Keratinocyte (primary cell): ENCODE data around the gene SMTN.

ENCODE experiments used
- EZH2 ChIP-seq: IDR thresholded peaks from one replicate; pipeline ENCODE4 v1.6.1; 2012; ENCODE audit warnings: inconsistent platforms, mild to moderate bottlenecking, low read length, moderate library complexity
- TF ChIP-seq, protein P1 (sequence below), 3 experiments: IDR thresholded peaks in 1 of 3; conservative IDR thresholded peaks in 1 of 3; optimal IDR thresholded peaks in 1 of 3; 2 replicates in 2 of 3; 3 replicates in 1 of 3; pipeline versions ENCODE3 to v1.5.1; 2011; ENCODE audit warnings: low read length in 3 of 3, mild to moderate bottlenecking in 3 of 3, moderate library complexity in 2 of 3, control low read depth in 1 of 3, inconsistent platforms in 1 of 3; ENCODE audit not compliant: insufficient read depth in 2 of 3; ENCODE audit errors: extremely low read depth in 1 of 3

DNA sequence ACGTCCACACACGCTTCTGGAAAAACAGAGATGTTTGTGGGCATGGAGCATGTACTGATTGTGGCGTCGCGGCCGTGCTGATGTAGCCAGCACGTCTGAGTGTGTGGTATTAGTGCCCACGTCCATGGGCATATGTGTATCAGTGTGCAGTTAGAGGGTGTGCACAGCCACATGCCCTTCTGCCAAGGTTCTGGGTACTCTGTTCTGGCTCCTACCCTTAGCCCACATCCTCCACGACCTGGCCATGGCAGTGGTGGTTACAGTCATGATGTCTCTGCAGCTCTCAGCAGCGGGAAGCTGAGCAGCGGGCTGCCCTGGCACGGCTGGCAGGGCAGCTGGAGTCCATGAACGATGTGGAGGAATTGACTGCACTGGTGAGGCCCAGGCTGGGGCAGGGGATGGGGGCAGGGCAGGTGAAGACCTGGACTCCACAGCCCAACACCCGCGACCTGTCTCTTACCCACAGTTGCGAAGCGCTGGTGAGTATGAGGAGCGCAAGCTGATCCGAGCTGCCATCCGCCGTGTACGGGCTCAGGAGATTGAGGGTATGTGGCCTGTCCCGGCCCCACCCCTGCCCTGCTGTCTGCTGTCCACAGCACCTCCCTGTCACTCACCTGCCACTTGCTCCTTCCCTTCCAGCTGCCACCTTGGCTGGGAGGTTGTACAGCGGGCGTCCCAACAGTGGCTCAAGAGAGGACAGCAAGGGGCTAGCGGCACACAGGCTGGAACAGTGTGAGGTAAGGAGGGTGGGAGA, 7.3 kb downstream of the SMTN start:
- TF ChIP-seq, protein P1, sequence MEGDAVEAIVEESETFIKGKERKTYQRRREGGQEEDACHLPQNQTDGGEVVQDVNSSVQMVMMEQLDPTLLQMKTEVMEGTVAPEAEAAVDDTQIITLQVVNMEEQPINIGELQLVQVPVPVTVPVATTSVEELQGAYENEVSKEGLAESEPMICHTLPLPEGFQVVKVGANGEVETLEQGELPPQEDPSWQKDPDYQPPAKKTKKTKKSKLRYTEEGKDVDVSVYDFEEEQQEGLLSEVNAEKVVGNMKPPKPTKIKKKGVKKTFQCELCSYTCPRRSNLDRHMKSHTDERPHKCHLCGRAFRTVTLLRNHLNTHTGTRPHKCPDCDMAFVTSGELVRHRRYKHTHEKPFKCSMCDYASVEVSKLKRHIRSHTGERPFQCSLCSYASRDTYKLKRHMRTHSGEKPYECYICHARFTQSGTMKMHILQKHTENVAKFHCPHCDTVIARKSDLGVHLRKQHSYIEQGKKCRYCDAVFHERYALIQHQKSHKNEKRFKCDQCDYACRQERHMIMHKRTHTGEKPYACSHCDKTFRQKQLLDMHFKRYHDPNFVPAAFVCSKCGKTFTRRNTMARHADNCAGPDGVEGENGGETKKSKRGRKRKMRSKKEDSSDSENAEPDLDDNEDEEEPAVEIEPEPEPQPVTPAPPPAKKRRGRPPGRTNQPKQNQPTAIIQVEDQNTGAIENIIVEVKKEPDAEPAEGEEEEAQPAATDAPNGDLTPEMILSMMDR (optimal IDR thresholded peaks at IDR 0.05 in 1 of 3, IDR thresholded peaks at IDR 0.05 in 1 of 3, conservative IDR thresholded peaks at IDR 0.05 in 1 of 3; ENCODE audit: extremely low read depth in 1 of 3, insufficient read depth in 2 of 3, low read length in 3 of 3), result no peak
- TF ChIP-seq EZH2, result no peak
